Activated CD8-positive, alpha-beta memory T cell treated with anti-CD3 and anti-CD28 coated beads, Interleukin-2, amount 10 ng/mL, durations not matched to agents 7 days and 5 days (primary cell): ENCODE results near the gene ZNF775. TPM values are rescaled to one million over a fixed set of nuclear protein-coding genes. Genes with fewer than 3 reads are reported as not detected.
"Not testable (repeated sequence)": the region's sequence is repeated elsewhere in the genome, so short reads cannot be mapped to it uniquely, and the experiment has no call there.

ENCODE experiments used
- ATAC-seq: fragments of 150-1000 bp; cut with Tn5 transposase; one replicate; pipeline ENCODE4 v1.10.0; 2021; ENCODE audit warnings: moderate library complexity
- CTCF ChIA-PET: fragments of 350-600 bp; sonication (Branson Sonifier 250); formaldehyde crosslinking; loops from one replicate; lab custom pipeline; 2021; ENCODE audit warnings: antibody characterized with exemption; lab: Charles Lee
- DNase-seq: peaks from one replicate; pipeline ENCODE4 v3.0.0-alpha.2; 2020
- H3K27ac Mint-ChIP-seq: one replicate; pipeline ENCODE4 v1.8.0; 2021; ENCODE audit warnings: mild to moderate bottlenecking, mixed read lengths
- H3K27me3 Mint-ChIP-seq: one replicate; pipeline ENCODE4 v1.8.0; 2021; ENCODE audit warnings: mixed read lengths
- H3K36me3 Mint-ChIP-seq: one replicate; pipeline ENCODE4 v1.8.0; 2021; ENCODE audit warnings: mild to moderate bottlenecking, mixed read lengths
- H3K4me1 Mint-ChIP-seq: one replicate; pipeline ENCODE4 v1.8.0; 2021; ENCODE audit warnings: mixed read lengths
- H3K4me3 Mint-ChIP-seq: one replicate; pipeline ENCODE4 v1.8.0; 2021; ENCODE audit warnings: mild to moderate bottlenecking, moderate library complexity, mixed read lengths
- H3K9me3 Mint-ChIP-seq: one replicate; pipeline ENCODE4 v1.8.0; 2022; ENCODE audit warnings: low read depth, mixed read lengths
- total RNA-seq, 2 experiments: library from RNA; stranded (reverse); gene quantifications; one replicate each; pipeline ENCODE4 v1.2.3, GENCODE V29; 2021

ZNF775 gene
- total RNA-seq, 2 experiments from 2014 or later = 7.5 to 8.4 TPM

GRCh38 chr7:150382844-150383225 lies 3.7 kb downstream of the ZNF775 start:
- no peaks in the 10 kb centered on the region for H3K27me3 Mint-ChIP-seq
- peaks cover 2% of the 10 kb centered on the region for H3K36me3 Mint-ChIP-seq
- H3K4me3 Mint-ChIP-seq = no peak overlapping the region

GRCh38 chr7:150383710-150384397 lies 4.7 kb downstream of the ZNF775 start:
- Mint-ChIP-seq H3K4me1 (peaks cover 15% of the 10 kb centered on the region), H3K36me3 (peaks cover 2% of the 10 kb centered on the region), H3K27ac (no peak overlapping the region), H3K4me3 (no peak overlapping the region), H3K9me3 (no peaks in the 10 kb centered on the region), H3K27me3 (no peaks in the 10 kb centered on the region)
- CTCF ChIA-PET = no interaction called here
- ATAC-seq = no peak
- no peak for DNase-seq

More at GRCh38 chr7:150382844-150383225, 3.7 kb downstream of the ZNF775 start:
- DNase-seq = no peak
- CTCF ChIA-PET = interaction anchor here (1.0 kb wide), 1 partner anchor 10 kb away, joined by 3 read pairs; no protein-coding TSS in a partner anchor
- Mint-ChIP-seq H3K4me1 (peaks cover 21% of the 10 kb centered on the region), H3K9me3 (no peaks in the 10 kb centered on the region), H3K27ac (no peak overlapping the region)
- ATAC-seq = no peak

- CTCF ChIA-PET = interaction anchor here (1.3 to 2.4 kb wide), 3 partner anchors 19 to 37 kb away, joined by 3 to 9 read pairs (median 7); no protein-coding TSS in a partner anchor
- Mint-ChIP-seq H3K36me3 (peaks cover 2% of the 10 kb centered on the region), H3K9me3 (no peaks in the 10 kb centered on the region), H3K27ac (no peak overlapping the region), H3K4me1 (peaks cover 15% of the 10 kb centered on the region), H3K27me3 (no peaks in the 10 kb centered on the region), H3K4me3 (no peak overlapping the region)
- no peak for DNase-seq
- no peak for ATAC-seq
Observed at GRCh38 chr7:150384406-150385301, 5.5 kb downstream of the ZNF775 start.

GRCh38 chr7:150385302-150385723 lies 6.2 kb downstream of the ZNF775 start:
- Mint-ChIP-seq H3K36me3 (peaks cover under 1% of the 10 kb centered on the region), H3K27ac (no peak overlapping the region), H3K4me3 (no peak overlapping the region), H3K9me3 (no peaks in the 10 kb centered on the region), H3K4me1 (peaks cover 8% of the 10 kb centered on the region), H3K27me3 (no peaks in the 10 kb centered on the region)
- ATAC-seq (no peak), DNase-seq (no peak)
- CTCF ChIA-PET = interaction anchor here (1.3 to 2.4 kb wide), 3 partner anchors 19 to 36 kb away, joined by 3 to 9 read pairs (median 7); no protein-coding TSS in a partner anchor

GRCh38 chr7:150385884-150386283 lies 6.8 kb downstream of the ZNF775 start:
- not testable (repeated sequence) for H3K4me1 Mint-ChIP-seq, H3K9me3 Mint-ChIP-seq, ATAC-seq, H3K27me3 Mint-ChIP-seq, H3K4me3 Mint-ChIP-seq, DNase-seq, H3K36me3 Mint-ChIP-seq, H3K27ac Mint-ChIP-seq
- CTCF ChIA-PET = interaction anchor here (1.3 to 2.4 kb wide), 3 partner anchors 18 to 36 kb away, joined by 3 to 9 read pairs (median 7); no protein-coding TSS in a partner anchor

GRCh38 chr7:150388306-150388705 lies 9.2 kb downstream of the ZNF775 start:
- DNase-seq (no peak), ATAC-seq (no peak)
- H3K27ac Mint-ChIP-seq = no peak overlapping the region
- no peaks in the 10 kb centered on the region for H3K9me3 Mint-ChIP-seq
- peaks cover 5% of the 10 kb centered on the region for H3K36me3 Mint-ChIP-seq
- CTCF ChIA-PET = interaction anchor here (0.9 to 1.8 kb wide), 4 partner anchors 11 to 62 kb away, joined by 3 to 4 read pairs (median 4); no protein-coding TSS in a partner anchor
- H3K4me3 Mint-ChIP-seq = no peak overlapping the region
- H3K27me3 Mint-ChIP-seq = no peaks in the 10 kb centered on the region
- H3K4me1 Mint-ChIP-seq = no peaks in the 10 kb centered on the region

- Mint-ChIP-seq H3K27ac (no peak overlapping the region), H3K4me3 (no peak overlapping the region), H3K27me3 (no peaks in the 10 kb centered on the region), H3K9me3 (no peaks in the 10 kb centered on the region), H3K4me1 (no peaks in the 10 kb centered on the region), H3K36me3 (peaks cover 5% of the 10 kb centered on the region)
- CTCF ChIA-PET = interaction anchor here (0.9 to 1.8 kb wide), 4 partner anchors 11 to 63 kb away, joined by 3 to 4 read pairs (median 4); no protein-coding TSS in a partner anchor
- no peak for DNase-seq
- no peak for ATAC-seq
Observed at GRCh38 chr7:150388709-150389531, 9.8 kb downstream of the ZNF775 start.

- peaks cover 5% of the 10 kb centered on the region for H3K36me3 Mint-ChIP-seq
- ATAC-seq = no peak
- H3K4me3 Mint-ChIP-seq = no peak overlapping the region
- no peak overlapping the region for H3K27ac Mint-ChIP-seq
- no peaks in the 10 kb centered on the region for H3K9me3 Mint-ChIP-seq
- peaks cover 2% of the 10 kb centered on the region for H3K4me1 Mint-ChIP-seq
- H3K27me3 Mint-ChIP-seq = no peaks in the 10 kb centered on the region
- DNase-seq = no peak
- CTCF ChIA-PET = no interaction called here
Observed at GRCh38 chr7:150389532-150389816, 10.3 kb downstream of the ZNF775 start.

GRCh38 chr7:150390205-150390604 lies 11.1 kb downstream of the ZNF775 start:
- no peak overlapping the region for H3K4me3 Mint-ChIP-seq
- no peak overlapping the region for H3K27ac Mint-ChIP-seq
- DNase-seq (no peak), ATAC-seq (no peak)
- H3K36me3 Mint-ChIP-seq = peaks cover 5% of the 10 kb centered on the region
- no peaks in the 10 kb centered on the region for H3K27me3 Mint-ChIP-seq
- CTCF ChIA-PET = no interaction called here
- H3K4me1 Mint-ChIP-seq = peaks cover 2% of the 10 kb centered on the region
- H3K9me3 Mint-ChIP-seq = no peaks in the 10 kb centered on the region

GRCh38 chr7:150393325-150393724 lies 14.2 kb downstream of the ZNF775 start:
- Mint-ChIP-seq H3K9me3 (no peaks in the 10 kb centered on the region), H3K27ac (no peak overlapping the region), H3K4me3 (no peak overlapping the region), H3K36me3 (peaks cover 6% of the 10 kb centered on the region), H3K27me3 (no peaks in the 10 kb centered on the region), H3K4me1 (peaks cover 2% of the 10 kb centered on the region)
- no peak for ATAC-seq
- DNase-seq = no peak
- CTCF ChIA-PET = interaction anchor here (0.8 to 1.2 kb wide), 3 partner anchors 8 to 15 kb away, joined by 3 to 4 read pairs (median 3); no protein-coding TSS in a partner anchor

- H3K36me3 Mint-ChIP-seq = peaks cover 1% of the 10 kb centered on the region
- H3K4me3 Mint-ChIP-seq = no peak overlapping the region
- H3K9me3 Mint-ChIP-seq = no peaks in the 10 kb centered on the region
- no peak for ATAC-seq
- H3K27me3 Mint-ChIP-seq = no peaks in the 10 kb centered on the region
- peaks cover 2% of the 10 kb centered on the region for H3K4me1 Mint-ChIP-seq
- CTCF ChIA-PET = no interaction called here
- no peak for DNase-seq
- no peak overlapping the region for H3K27ac Mint-ChIP-seq
Observed at GRCh38 chr7:150396426-150396825, 17.3 kb downstream of the ZNF775 start.

GRCh38 chr7:150396851-150397260 lies 17.7 kb downstream of the ZNF775 start:
- no peak overlapping the region for H3K4me3 Mint-ChIP-seq
- no peaks in the 10 kb centered on the region for H3K27me3 Mint-ChIP-seq
- peaks cover 1% of the 10 kb centered on the region for H3K36me3 Mint-ChIP-seq
- H3K4me1 Mint-ChIP-seq = peaks cover 2% of the 10 kb centered on the region
- no peaks in the 10 kb centered on the region for H3K9me3 Mint-ChIP-seq
- ATAC-seq (no peak), DNase-seq (no peak)
- CTCF ChIA-PET = no interaction called here
- H3K27ac Mint-ChIP-seq = no peak overlapping the region
